Upper lobe of left lung (tissue), 6 donors: Measurements from ENCODE around the gene AKT1S1. TPM values are rescaled to one million over a fixed set of nuclear protein-coding genes. Genes with fewer than 3 reads are reported as not detected.

Experiments
- ATAC-seq, 2 donors: fragments of 200-7000 bp; cut with Tn5 transposase; one replicate each; pipeline ENCODE4 v1.9.1; 2022; ENCODE audit warnings: mild to moderate bottlenecking in 2 of 2, moderate library complexity in 2 of 2; ENCODE audit not compliant: low FRiP score in 2 of 2
- DNase-seq, 2 donors: peaks; one replicate each; pipeline ENCODE4 v3.0.0-alpha.2; 2019 to 2020
- H3K27ac ChIP-seq, 4 donors: fragments of 200-600 bp; sonication (generic); one replicate each; pipeline ENCODE4 v1.5.1; 2016 to 2019
- H3K27me3 ChIP-seq, 4 donors: fragments of 200-600 bp; sonication (generic); one replicate each; pipeline ENCODE4 v1.5.1; 2017 to 2019
- H3K36me3 ChIP-seq, 4 donors: fragments of 200-600 bp; sonication (generic); one replicate each; pipeline ENCODE4 v1.5.1; 2016 to 2019
- H3K4me1 ChIP-seq, 4 donors: fragments of 200-600 bp; sonication (generic); one replicate each; pipeline ENCODE4 v1.5.1; 2018 to 2019
- H3K4me3 ChIP-seq, 4 donors: fragments of 200-600 bp; sonication (generic); one replicate each; pipeline ENCODE4 v1.5.1; 2017 to 2019; ENCODE audit warnings: mild to moderate bottlenecking in 2 of 4, moderate library complexity in 1 of 4
- H3K9me3 ChIP-seq, 4 donors: fragments of 200-600 bp; sonication (generic); one replicate each; pipeline ENCODE4 v1.5.1; 2018 to 2019
- CTCF ChIP-seq, 6 experiments: fragments of 450-650 bp in 4 of 6; fragments of 200-600 bp in 2 of 6; sonication (generic) in 2 of 6; IDR thresholded peaks; one replicate each; pipeline ENCODE4 v1.5.1; 2016 to 2019; ENCODE audit warnings: antibody characterized with exemption in 6 of 6
- EP300 ChIP-seq, 4 donors: sonication (generic); formaldehyde crosslinking; IDR thresholded peaks; one replicate each; pipeline ENCODE4 v1.5.1; 2017; ENCODE audit warnings: antibody characterized with exemption in 4 of 4, control low read depth in 2 of 4
- POLR2A ChIP-seq, 4 donors: fragments of 450-650 bp; IDR thresholded peaks; one replicate each; pipeline ENCODE4 v1.5.1; 2016 to 2017; ENCODE audit warnings: antibody characterized with exemption in 4 of 4, mild to moderate bottlenecking in 2 of 4
- POLR2AphosphoS5 ChIP-seq, 2 donors: sonication (generic); formaldehyde crosslinking; IDR thresholded peaks; one replicate each; pipeline ENCODE4 v1.5.1; 2017; ENCODE audit warnings: antibody characterized with exemption in 2 of 2
- WGBS, 2 donors: methylation state at CpG; one replicate each; pipeline ENCODE4 v1.1.5; 2017 to 2018; 5-methylcytosine and 5-hydroxymethylcytosine counted together
- total RNA-seq, 6 donors: library from RNA; depleted of rRNA in 4 of 6; stranded (reverse); fragments of >200 nt in 4 of 6; gene quantifications; one replicate each; pipeline versions ENCODE4 v1.1.0 to v1.2.1, GENCODE V29; 2016 to 2021
- donor health status: DM: no; HTN: no; CAD: no; lungs with moderate emphysema.
- donor health status: DM: no; HTN: yes; CAD: no; lungs with severe emphysema.

Gene AKT1S1
- total RNA-seq, 6 donors from 2014 or later: 11.8 to 35.5 (median 25.7) TPM

- peaks cover 7 to 65% (median 52%) of the 10 kb centered on the region in 4 donors for H3K36me3 ChIP-seq
- ATAC-seq: no peak
These were observed 37.4 kb downstream of the AKT1S1 start for GRCh38 chr19:49839713-49840112.

GRCh38 chr19:49838885-49839588 lies 38.1 kb downstream of the AKT1S1 start:
- H3K4me1 ChIP-seq: no peaks in the 10 kb centered on the region
- H3K9me3 ChIP-seq: no peaks in the 10 kb centered on the region
- no peak overlapping the region for H3K27ac ChIP-seq
- WGBS, 2 donors: 88 to 89% methylated on average over 18 of the region's 18 CpGs
- ATAC-seq (no peak), DNase-seq (no peak)
- H3K27me3 ChIP-seq: no peaks in the 10 kb centered on the region
- TF ChIP-seq POLR2A (IDR thresholded peaks at IDR 0.05): no peak
- no peak for TF ChIP-seq EP300 (IDR thresholded peaks at IDR 0.05)
- TF ChIP-seq POLR2AphosphoS5 (IDR thresholded peaks at IDR 0.05): no peak
- TF ChIP-seq CTCF (IDR thresholded peaks at IDR 0.05): no peak
- peaks cover 8 to 72% (median 59%) of the 10 kb centered on the region in 4 donors for H3K36me3 ChIP-seq
- H3K4me3 ChIP-seq: no peak overlapping the region

More at GRCh38 chr19:49839713-49840112, 37.4 kb downstream of the AKT1S1 start:
- Histone ChIP-seq H3K4me3 (no peak overlapping the region), H3K4me1 (no peaks in the 10 kb centered on the region), H3K27me3 (no peaks in the 10 kb centered on the region), H3K9me3 (no peaks in the 10 kb centered on the region), H3K27ac (no peak overlapping the region)
- TF ChIP-seq EP300 (IDR thresholded peaks at IDR 0.05): no peak
- TF ChIP-seq POLR2A (IDR thresholded peaks at IDR 0.05): no peak
- TF ChIP-seq POLR2AphosphoS5 (IDR thresholded peaks at IDR 0.05): no peak
- no peak for TF ChIP-seq CTCF (IDR thresholded peaks at IDR 0.05)
- 89 to 95% methylated on average over 11 of the region's 11 CpGs for WGBS, 2 donors
- no peak for DNase-seq

GRCh38 chr19:49837425-49837824 lies 39.7 kb downstream of the AKT1S1 start:
- H3K27ac ChIP-seq: no peak overlapping the region
- H3K36me3 ChIP-seq: peaks cover 10 to 88% (median 74%) of the 10 kb centered on the region in 4 donors
- DNase-seq: no peak
- no peak for ATAC-seq
- H3K27me3 ChIP-seq: no peaks in the 10 kb centered on the region
- H3K9me3 ChIP-seq: no peaks in the 10 kb centered on the region
- H3K4me3 ChIP-seq: no peak overlapping the region
- WGBS, 2 donors: 94 to 99% methylated on average over 7 to 9 of the region's 9 CpGs
- no peaks in the 10 kb centered on the region for H3K4me1 ChIP-seq
- TF ChIP-seq POLR2A (IDR thresholded peaks at IDR 0.05) (no peak), CTCF (IDR thresholded peaks at IDR 0.05) (no peak), EP300 (IDR thresholded peaks at IDR 0.05) (no peak)

GRCh38 chr19:49837009-49837310 lies 40.2 kb downstream of the AKT1S1 start:
- Histone ChIP-seq H3K4me1 (peaks cover 0 to 2% (median 0%) of the 10 kb centered on the region in 4 donors), H3K4me3 (no peak overlapping the region), H3K36me3 (peaks cover 15 to 93% (median 78%) of the 10 kb centered on the region in 4 donors), H3K27me3 (no peaks in the 10 kb centered on the region), H3K9me3 (no peaks in the 10 kb centered on the region), H3K27ac (no peak overlapping the region)
- no peak for DNase-seq
- ATAC-seq: no peak
- TF ChIP-seq POLR2AphosphoS5 (IDR thresholded peaks at IDR 0.05) (no peak), POLR2A (IDR thresholded peaks at IDR 0.05) (no peak), EP300 (IDR thresholded peaks at IDR 0.05) (no peak), CTCF (IDR thresholded peaks at IDR 0.05) (no peak)
- WGBS, 2 donors: 88 to 97% methylated on average over 2 to 5 of the region's 5 CpGs
